Upper lobe of right lung (tissue), 1 donor: ENCODE data around the gene CFL1. TPM values are rescaled to one million over a fixed set of nuclear protein-coding genes. Genes with fewer than 3 reads are reported as not detected.

Source experiments
- ATAC-seq: fragments of 200-7000 bp; cut with Tn5 transposase; one replicate; pipeline ENCODE4 v1.9.1; 2020; ENCODE audit warnings: mild to moderate bottlenecking, moderate library complexity
- DNase-seq: peaks from one replicate; pipeline ENCODE4 v3.0.0-alpha.2; 2020
- H3K27ac ChIP-seq: fragments of 200-600 bp; one replicate; pipeline ENCODE4 v1.8.0; 2022
- H3K27me3 ChIP-seq: fragments of 200-600 bp; one replicate; pipeline ENCODE4 v1.8.0; 2022; ENCODE audit warnings: mild to moderate bottlenecking
- H3K36me3 ChIP-seq: fragments of 200-600 bp; one replicate; pipeline ENCODE4 v1.8.0; 2022
- H3K4me1 ChIP-seq: fragments of 200-600 bp; one replicate; pipeline ENCODE4 v1.8.0; 2022
- H3K4me3 ChIP-seq: fragments of 200-600 bp; one replicate; pipeline ENCODE4 v1.8.0; 2022; ENCODE audit warnings: mild to moderate bottlenecking
- H3K9me3 ChIP-seq: fragments of 200-600 bp; one replicate; pipeline ENCODE4 v1.8.0; 2022
- intact Hi-C: fragments of 100-400 bp; cut with DNase I; formaldehyde crosslinking; loops from one replicate; pipeline ENCODE4 v1.11.0; 2022
- total RNA-seq: library from RNA; stranded (reverse); fragmentation: NEBNext Ultra II Directional; extraction: Animal tissue kit (Norgen Biotek cat#: 25700); gene quantifications from one replicate; pipeline ENCODE4 v1.2.1, GENCODE V29; 2021
- TF ChIP-seq, protein P1 (sequence below): fragments of 200-600 bp; IDR thresholded peaks from one replicate; pipeline ENCODE4 v1.8.0; 2022; ENCODE audit warnings: antibody characterized with exemption
- donor health status: DM: no; HTN: yes; CAD: no; lungs with severe emphysema.

CFL1 gene
- total RNA-seq, 1 donor from 2014 or later = 608 TPM

- Histone ChIP-seq H3K4me3 (no peak overlapping the region), H3K9me3 (no peaks in the 10 kb centered on the region), H3K36me3 (peaks cover 28% of the 10 kb centered on the region), H3K4me1 (peaks cover 19% of the 10 kb centered on the region), H3K27ac (no peak overlapping the region), H3K27me3 (no peaks in the 10 kb centered on the region)
- DNase-seq (no peak), ATAC-seq (no peak)
- intact Hi-C loops = no loop called here
- TF ChIP-seq, protein P1, sequence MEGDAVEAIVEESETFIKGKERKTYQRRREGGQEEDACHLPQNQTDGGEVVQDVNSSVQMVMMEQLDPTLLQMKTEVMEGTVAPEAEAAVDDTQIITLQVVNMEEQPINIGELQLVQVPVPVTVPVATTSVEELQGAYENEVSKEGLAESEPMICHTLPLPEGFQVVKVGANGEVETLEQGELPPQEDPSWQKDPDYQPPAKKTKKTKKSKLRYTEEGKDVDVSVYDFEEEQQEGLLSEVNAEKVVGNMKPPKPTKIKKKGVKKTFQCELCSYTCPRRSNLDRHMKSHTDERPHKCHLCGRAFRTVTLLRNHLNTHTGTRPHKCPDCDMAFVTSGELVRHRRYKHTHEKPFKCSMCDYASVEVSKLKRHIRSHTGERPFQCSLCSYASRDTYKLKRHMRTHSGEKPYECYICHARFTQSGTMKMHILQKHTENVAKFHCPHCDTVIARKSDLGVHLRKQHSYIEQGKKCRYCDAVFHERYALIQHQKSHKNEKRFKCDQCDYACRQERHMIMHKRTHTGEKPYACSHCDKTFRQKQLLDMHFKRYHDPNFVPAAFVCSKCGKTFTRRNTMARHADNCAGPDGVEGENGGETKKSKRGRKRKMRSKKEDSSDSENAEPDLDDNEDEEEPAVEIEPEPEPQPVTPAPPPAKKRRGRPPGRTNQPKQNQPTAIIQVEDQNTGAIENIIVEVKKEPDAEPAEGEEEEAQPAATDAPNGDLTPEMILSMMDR = no peak
Measured at GRCh38 chr11:65870307-65870658, 12.3 kb upstream of the CFL1 start.

GRCh38 chr11:65869643-65870306, 11.8 kb upstream of the CFL1 start:
- H3K36me3 ChIP-seq = peaks cover 33% of the 10 kb centered on the region
- H3K4me3 ChIP-seq = no peak overlapping the region
- H3K4me1 ChIP-seq = peaks cover 19% of the 10 kb centered on the region
- no peaks in the 10 kb centered on the region for H3K27me3 ChIP-seq
- DNase-seq = no peak
- no peaks in the 10 kb centered on the region for H3K9me3 ChIP-seq
- no peak overlapping the region for H3K27ac ChIP-seq
- ATAC-seq = no peak
- intact Hi-C loops = no loop called here
- TF ChIP-seq, protein P1 = no peak

GRCh38 chr11:65868907-65869306, 10.9 kb upstream of the CFL1 start:
- H3K4me1 ChIP-seq = peaks cover 16% of the 10 kb centered on the region
- no peaks in the 10 kb centered on the region for H3K9me3 ChIP-seq
- no peak for DNase-seq
- no peak for ATAC-seq
- no peaks in the 10 kb centered on the region for H3K27me3 ChIP-seq
- no peak overlapping the region for H3K27ac ChIP-seq
- no peak overlapping the region for H3K4me3 ChIP-seq
- TF ChIP-seq, protein P1 = no peak
- intact Hi-C loops = no loop called here
- peaks cover 42% of the 10 kb centered on the region for H3K36me3 ChIP-seq

DNA sequence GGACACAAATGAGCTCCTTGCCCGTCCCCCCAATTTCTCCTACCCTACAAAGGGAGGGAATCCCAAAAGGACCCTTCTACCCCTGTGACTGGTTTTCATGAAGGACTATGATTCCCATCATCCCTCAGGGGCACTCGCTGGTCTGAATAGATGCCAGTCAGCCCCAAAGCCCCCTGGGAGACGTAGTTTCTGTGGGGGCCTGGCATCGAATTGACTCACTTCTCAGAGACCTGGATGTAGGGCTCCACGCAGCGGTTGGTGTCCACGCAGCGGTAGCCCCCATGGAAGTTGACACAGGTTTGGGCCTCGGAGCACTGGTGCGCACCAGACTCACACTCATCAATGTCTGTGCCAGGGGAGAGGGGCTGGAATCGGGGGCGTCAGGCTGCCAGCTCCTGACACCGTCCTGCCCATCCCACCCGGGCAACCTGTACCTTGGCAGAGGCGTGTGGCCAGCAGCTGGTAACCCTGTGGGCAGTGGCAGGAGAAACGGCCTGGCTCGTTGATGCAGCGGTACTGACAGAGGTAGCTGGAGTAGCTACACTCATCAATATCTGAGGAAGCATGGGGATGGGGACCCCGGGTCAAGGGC, 10.2 kb upstream of the CFL1 start:
- Histone ChIP-seq H3K27me3 (no peaks in the 10 kb centered on the region), H3K9me3 (no peaks in the 10 kb centered on the region), H3K4me3 (no peak overlapping the region), H3K27ac (no peak overlapping the region), H3K36me3 (peaks cover 49% of the 10 kb centered on the region), H3K4me1 (peaks cover 14% of the 10 kb centered on the region)
- intact Hi-C loops = no loop called here
- DNase-seq (no peak), ATAC-seq (no peak)
- TF ChIP-seq, protein P1 = no peak

- H3K4me1 ChIP-seq = peaks cover 14% of the 10 kb centered on the region
- no peak for ATAC-seq
- no peak for DNase-seq
- no peaks in the 10 kb centered on the region for H3K9me3 ChIP-seq
- intact Hi-C loops = no loop called here
- no peak overlapping the region for H3K4me3 ChIP-seq
- no peak overlapping the region for H3K27ac ChIP-seq
- H3K36me3 ChIP-seq = peaks cover 56% of the 10 kb centered on the region
- TF ChIP-seq, protein P1 = no peak
- H3K27me3 ChIP-seq = no peaks in the 10 kb centered on the region
Measured at GRCh38 chr11:65867284-65868071, 9.5 kb upstream of the CFL1 start.
